HL-60 (cell line): Measurements from ENCODE around the gene KY.

Source experiments
- DNase-seq, 2 experiments: peaks; one replicate each; pipeline ENCODE4 v3.0.0-alpha.2; 2010 to 2020; ENCODE audit warnings: low read depth in 1 of 2, low spot score in 1 of 2
- H3K27ac ChIP-seq: fragments of 250-450 bp; sonication (Bioruptor Pico); replicated peaks from 2 replicates; pipeline ENCODE4 v1.5.1; 2020; ENCODE audit warnings: mild to moderate bottlenecking, moderate library complexity
- H3K27me3 ChIP-seq: fragments of 250-450 bp; sonication (Bioruptor Pico); 2 replicates; pipeline ENCODE4 v1.5.1; 2021; ENCODE audit warnings: mild to moderate bottlenecking, moderate library complexity; ENCODE audit not compliant: insufficient read depth, poor library complexity, severe bottlenecking
- H3K4me3 ChIP-seq: replicated peaks from 2 replicates; pipeline ENCODE4 v1.5.1; 2011; ENCODE audit warnings: mild to moderate bottlenecking, control low read depth, low read length; ENCODE audit not compliant: insufficient read depth
- GABPA ChIP-seq: IDR thresholded peaks from 2 replicates; pipeline ENCODE4 v1.6.1; 2012; ENCODE audit warnings: low read depth
- POLR2AphosphoS5 ChIP-seq: IDR thresholded peaks from 2 replicates; pipeline ENCODE4 v1.6.1; 2012; ENCODE audit warnings: low read depth
- REST ChIP-seq: IDR thresholded peaks from 2 replicates; pipeline ENCODE4 v1.6.1; 2012; ENCODE audit warnings: low read depth; ENCODE audit not compliant: insufficient replicate concordance
- SPI1 ChIP-seq: IDR thresholded peaks from 2 replicates; pipeline ENCODE4 v1.6.1; 2012; ENCODE audit warnings: low read depth, mild to moderate bottlenecking, borderline replicate concordance
- TF ChIP-seq, protein P1 (sequence below): IDR thresholded peaks from one replicate; pipeline ENCODE4 v1.5.1; 2011; ENCODE audit warnings: low read length, control low read depth, inconsistent platforms; ENCODE audit not compliant: insufficient read depth

The KY gene

DNA sequence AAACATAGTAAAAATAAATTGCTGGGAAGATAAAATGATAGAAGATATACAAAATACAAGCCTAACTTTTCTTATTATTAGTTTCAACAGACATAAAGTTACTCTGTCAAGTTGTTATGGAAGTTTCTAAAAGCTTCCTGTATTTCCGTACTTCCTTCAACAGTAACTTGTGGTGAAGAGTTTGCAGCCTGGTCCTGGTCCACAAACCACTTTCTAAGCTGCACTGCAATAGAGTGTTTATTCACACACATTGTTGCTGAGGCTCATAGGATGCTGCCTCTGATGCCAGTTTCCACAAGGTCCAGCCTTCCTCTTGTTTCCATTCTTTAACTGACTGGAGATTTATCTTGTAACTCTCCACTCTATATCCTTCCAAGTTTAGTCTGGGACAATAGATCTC, 39.4 kb upstream of the KY start:
- DNase-seq = peak in 1 of 2 experiments; percentile 27
- Histone ChIP-seq H3K27ac (no peak overlapping the region), H3K27me3 (no peaks in the 10 kb centered on the region), H3K4me3 (no peak overlapping the region)
- TF ChIP-seq GABPA = no peak
- TF ChIP-seq POLR2AphosphoS5 = no peak
- no peak for TF ChIP-seq SPI1
- TF ChIP-seq REST = no peak
- TF ChIP-seq, protein P1, sequence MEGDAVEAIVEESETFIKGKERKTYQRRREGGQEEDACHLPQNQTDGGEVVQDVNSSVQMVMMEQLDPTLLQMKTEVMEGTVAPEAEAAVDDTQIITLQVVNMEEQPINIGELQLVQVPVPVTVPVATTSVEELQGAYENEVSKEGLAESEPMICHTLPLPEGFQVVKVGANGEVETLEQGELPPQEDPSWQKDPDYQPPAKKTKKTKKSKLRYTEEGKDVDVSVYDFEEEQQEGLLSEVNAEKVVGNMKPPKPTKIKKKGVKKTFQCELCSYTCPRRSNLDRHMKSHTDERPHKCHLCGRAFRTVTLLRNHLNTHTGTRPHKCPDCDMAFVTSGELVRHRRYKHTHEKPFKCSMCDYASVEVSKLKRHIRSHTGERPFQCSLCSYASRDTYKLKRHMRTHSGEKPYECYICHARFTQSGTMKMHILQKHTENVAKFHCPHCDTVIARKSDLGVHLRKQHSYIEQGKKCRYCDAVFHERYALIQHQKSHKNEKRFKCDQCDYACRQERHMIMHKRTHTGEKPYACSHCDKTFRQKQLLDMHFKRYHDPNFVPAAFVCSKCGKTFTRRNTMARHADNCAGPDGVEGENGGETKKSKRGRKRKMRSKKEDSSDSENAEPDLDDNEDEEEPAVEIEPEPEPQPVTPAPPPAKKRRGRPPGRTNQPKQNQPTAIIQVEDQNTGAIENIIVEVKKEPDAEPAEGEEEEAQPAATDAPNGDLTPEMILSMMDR = no peak

DNA sequence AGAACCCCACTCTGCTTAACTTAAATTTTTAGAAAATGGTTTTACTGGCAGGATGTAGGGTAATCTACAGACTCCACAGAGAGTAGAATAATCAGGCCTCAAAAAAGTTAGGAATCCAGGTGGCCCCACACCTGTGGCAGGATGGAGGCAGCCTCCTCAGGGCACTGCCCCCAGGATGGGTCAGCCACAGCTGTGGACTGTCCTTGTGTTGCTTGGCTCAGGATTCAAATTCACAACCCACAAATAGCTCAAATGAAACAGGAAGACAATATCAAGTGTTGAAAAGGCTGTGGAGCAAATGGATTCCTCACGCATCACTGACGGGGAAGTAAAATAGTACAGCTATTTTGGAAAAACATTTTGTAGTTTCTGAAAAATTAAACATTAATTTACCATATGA, 36.8 kb upstream of the KY start:
- no peaks in the 10 kb centered on the region for H3K27me3 ChIP-seq
- no peak for DNase-seq
- no peak overlapping the region for H3K4me3 ChIP-seq
- H3K27ac ChIP-seq = no peak overlapping the region
- TF ChIP-seq SPI1 = no peak
- no peak for TF ChIP-seq REST
- TF ChIP-seq, protein P1 = no peak
- TF ChIP-seq GABPA = no peak
- no peak for TF ChIP-seq POLR2AphosphoS5

DNA sequence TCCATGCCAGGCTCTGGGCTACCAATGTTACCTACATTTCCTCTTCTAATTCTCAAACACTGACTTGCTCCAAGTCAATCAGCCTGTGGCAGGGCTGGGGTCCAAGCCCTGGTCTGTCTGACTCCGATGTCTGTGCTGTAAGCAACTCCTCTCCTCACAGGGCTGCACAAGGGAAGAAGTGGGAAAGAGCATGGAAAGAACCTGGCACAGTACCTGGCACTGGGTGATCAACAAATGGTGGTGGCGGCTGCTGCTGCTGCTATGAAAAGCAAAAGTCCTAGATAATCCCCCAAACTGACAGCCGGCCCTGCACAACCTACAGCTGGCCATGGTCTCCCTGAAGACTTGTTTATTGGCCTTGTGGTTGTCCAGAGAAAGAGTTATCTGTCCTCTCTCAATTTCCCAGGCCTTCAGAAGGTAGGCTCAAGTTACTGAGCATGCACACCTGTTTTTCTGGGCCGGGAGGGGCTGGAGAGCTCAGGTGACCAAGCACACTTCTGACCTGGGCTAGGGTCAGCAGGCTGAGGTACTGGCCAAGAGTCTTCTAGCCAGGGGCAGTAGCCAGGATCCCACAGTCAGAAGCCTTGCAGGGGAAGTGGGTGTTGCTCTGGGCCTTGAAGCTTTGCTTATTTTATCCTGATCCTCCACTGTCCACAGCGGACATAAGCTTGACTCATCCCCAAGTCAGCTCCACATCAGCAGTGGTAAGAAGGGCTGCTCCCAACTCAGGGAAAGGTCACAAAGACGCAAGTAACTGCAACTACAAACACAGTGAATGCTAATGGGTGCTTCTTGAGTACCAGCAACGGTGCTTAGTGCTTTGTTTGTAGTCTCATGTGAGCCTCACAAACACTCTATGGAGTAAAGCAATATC, 35.3 kb upstream of the KY start:
- Histone ChIP-seq H3K27ac (no peak overlapping the region), H3K4me3 (no peak overlapping the region), H3K27me3 (no peaks in the 10 kb centered on the region)
- TF ChIP-seq SPI1 (no peak), REST (no peak), POLR2AphosphoS5 (no peak), GABPA (no peak)
- TF ChIP-seq, protein P1 = no peak
- DNase-seq = no peak
